Lung (tissue), 12 donors: Measurements from ENCODE around the gene GRK4. TPM values are rescaled to one million over a fixed set of nuclear protein-coding genes. Genes with fewer than 3 reads are reported as not detected.
A peak's percentile ranks its signal among the peaks of the same experiment; 100 is the strongest.

Experiments
- ATAC-seq: fragments of 200-7000 bp; cut with Tn5 transposase; one replicate; pipeline ENCODE4 v1.9.1; 2020; ENCODE audit warnings: moderate number of reproducible peaks; ENCODE audit not compliant: insufficient read depth, low FRiP score
- DNase-seq, 3 donors: peaks; one replicate each; pipeline ENCODE4 v3.0.0-alpha.2; 2013 to 2017
- H3K27ac ChIP-seq, 2 donors: one replicate each; pipeline ENCODE4 v1.5.1; 2013; ENCODE audit warnings: mild to moderate bottlenecking in 2 of 2, moderate library complexity in 2 of 2, control low read depth in 1 of 2, inconsistent platforms in 1 of 2, low read depth in 1 of 2, low read length in 1 of 2
- H3K27me3 ChIP-seq, 3 donors: one replicate each; pipeline ENCODE4 v1.5.1; 2013; ENCODE audit warnings: low read length in 2 of 3; ENCODE audit not compliant: control insufficient read depth in 3 of 3, insufficient read depth in 3 of 3
- H3K36me3 ChIP-seq, 4 donors: one replicate each; pipeline ENCODE4 v1.5.1; 2013; ENCODE audit warnings: low read length in 4 of 4, mild to moderate bottlenecking in 1 of 4, moderate library complexity in 1 of 4; ENCODE audit not compliant: control insufficient read depth in 4 of 4, insufficient read depth in 4 of 4
- H3K4me1 ChIP-seq, 5 donors: one replicate each; pipeline ENCODE4 v1.5.1; 2013; ENCODE audit warnings: low read length in 5 of 5, mild to moderate bottlenecking in 2 of 5, moderate library complexity in 1 of 5; ENCODE audit not compliant: control insufficient read depth in 5 of 5, insufficient read depth in 5 of 5
- H3K4me3 ChIP-seq: one replicate; pipeline ENCODE4 v1.5.1; 2013; ENCODE audit warnings: mild to moderate bottlenecking, control low read depth, moderate library complexity
- H3K9ac ChIP-seq, 2 donors: one replicate each; pipeline ENCODE4 v1.5.1; 2013; ENCODE audit warnings: low read length in 2 of 2, control low read depth in 1 of 2; ENCODE audit not compliant: insufficient read depth in 1 of 2
- H3K9me3 ChIP-seq, 4 donors: one replicate each; pipeline ENCODE4 v1.5.1; 2013; ENCODE audit warnings: low read length in 3 of 4, mild to moderate bottlenecking in 1 of 4, moderate library complexity in 1 of 4; ENCODE audit not compliant: control insufficient read depth in 4 of 4, insufficient read depth in 3 of 4
- WGBS, 2 donors: extraction: QIAGEN DNeasy Blood & Tissue Kit; methylation state at CpG; one replicate each; pipeline ENCODE4 v1.1.7; 2013; 5-methylcytosine and 5-hydroxymethylcytosine counted together
- polyA plus RNA-seq, 2 donors: library from polyadenylated mRNA; stranded (reverse); fragments of 200-250 nt; gene quantifications; one replicate each; pipeline ENCODE4 v1.2.1, GENCODE V29; 2013
- total RNA-seq, 2 donors: library from RNA; depleted of rRNA in 1 of 2; stranded (reverse); fragments of >200 nt in 1 of 2; gene quantifications; one replicate each; pipeline ENCODE4 v1.2.1, GENCODE V29; 2014 to 2021
- TF ChIP-seq, protein P1 (sequence below): IDR thresholded peaks from 2 replicates; pipeline ENCODE4 v1.5.1; 2012; ENCODE audit warnings: mild to moderate bottlenecking; ENCODE audit errors: control extremely low read depth, extremely low read depth
- donor health status: control.
- donor health status: control.
- donor health status: Bipolar disorder and iron deficiency.
- donor health status: healthy.
- donor health status: DM: yes; HTN: yes; CAD: no.

Gene GRK4
- total and polyA plus RNA-seq, 4 donors: 1.8 to 6.7 (median 3.2) TPM

DNA sequence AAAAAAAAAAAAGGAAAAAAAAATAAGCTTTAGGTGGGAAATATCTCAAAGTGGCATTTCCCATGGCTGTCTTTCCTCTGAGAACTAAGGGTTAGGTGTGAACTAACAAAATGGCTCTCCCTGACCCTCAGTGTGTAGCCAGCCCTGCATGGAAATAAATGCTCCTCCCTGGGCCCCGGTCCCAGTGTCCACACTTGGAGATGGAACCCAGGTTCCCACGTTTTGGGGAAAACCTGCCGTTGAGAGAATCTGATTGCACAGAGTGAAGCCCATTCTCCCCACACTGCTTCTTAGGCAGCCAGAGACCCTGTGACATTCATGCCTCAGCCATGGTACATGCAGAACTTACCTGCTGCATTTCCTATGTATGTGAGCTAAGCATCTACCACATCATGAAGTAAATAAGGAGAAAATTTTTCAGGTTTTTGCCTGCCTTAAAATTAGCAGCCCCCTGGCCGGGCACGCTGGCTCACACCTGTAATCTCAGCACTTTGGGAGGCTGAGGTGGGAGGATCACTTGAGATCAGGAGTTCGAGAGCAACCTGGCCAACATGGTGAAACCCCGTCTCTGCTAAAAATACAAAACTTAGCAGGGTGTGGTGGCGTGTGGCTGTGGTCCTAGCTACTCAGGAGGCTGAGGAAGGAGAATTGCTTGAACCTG, 76.5 kb downstream of the GRK4 start:
- H3K27me3 ChIP-seq: no peaks in the 10 kb centered on the region
- H3K9ac ChIP-seq: no peak overlapping the region
- DNase-seq: no peak
- WGBS, 2 donors: 91 to 95% methylated on average over 8 of the region's 8 CpGs
- H3K27ac ChIP-seq: no peak overlapping the region
- peaks cover 4 to 25% (median 11%) of the 10 kb centered on the region in 5 donors for H3K4me1 ChIP-seq
- H3K9me3 ChIP-seq: peaks cover 0 to 2% (median 0%) of the 10 kb centered on the region in 4 donors
- no peaks in the 10 kb centered on the region for H3K36me3 ChIP-seq
- no peak for ATAC-seq
- no peak overlapping the region for H3K4me3 ChIP-seq
- TF ChIP-seq, protein P1, sequence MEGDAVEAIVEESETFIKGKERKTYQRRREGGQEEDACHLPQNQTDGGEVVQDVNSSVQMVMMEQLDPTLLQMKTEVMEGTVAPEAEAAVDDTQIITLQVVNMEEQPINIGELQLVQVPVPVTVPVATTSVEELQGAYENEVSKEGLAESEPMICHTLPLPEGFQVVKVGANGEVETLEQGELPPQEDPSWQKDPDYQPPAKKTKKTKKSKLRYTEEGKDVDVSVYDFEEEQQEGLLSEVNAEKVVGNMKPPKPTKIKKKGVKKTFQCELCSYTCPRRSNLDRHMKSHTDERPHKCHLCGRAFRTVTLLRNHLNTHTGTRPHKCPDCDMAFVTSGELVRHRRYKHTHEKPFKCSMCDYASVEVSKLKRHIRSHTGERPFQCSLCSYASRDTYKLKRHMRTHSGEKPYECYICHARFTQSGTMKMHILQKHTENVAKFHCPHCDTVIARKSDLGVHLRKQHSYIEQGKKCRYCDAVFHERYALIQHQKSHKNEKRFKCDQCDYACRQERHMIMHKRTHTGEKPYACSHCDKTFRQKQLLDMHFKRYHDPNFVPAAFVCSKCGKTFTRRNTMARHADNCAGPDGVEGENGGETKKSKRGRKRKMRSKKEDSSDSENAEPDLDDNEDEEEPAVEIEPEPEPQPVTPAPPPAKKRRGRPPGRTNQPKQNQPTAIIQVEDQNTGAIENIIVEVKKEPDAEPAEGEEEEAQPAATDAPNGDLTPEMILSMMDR: no peak

DNA sequence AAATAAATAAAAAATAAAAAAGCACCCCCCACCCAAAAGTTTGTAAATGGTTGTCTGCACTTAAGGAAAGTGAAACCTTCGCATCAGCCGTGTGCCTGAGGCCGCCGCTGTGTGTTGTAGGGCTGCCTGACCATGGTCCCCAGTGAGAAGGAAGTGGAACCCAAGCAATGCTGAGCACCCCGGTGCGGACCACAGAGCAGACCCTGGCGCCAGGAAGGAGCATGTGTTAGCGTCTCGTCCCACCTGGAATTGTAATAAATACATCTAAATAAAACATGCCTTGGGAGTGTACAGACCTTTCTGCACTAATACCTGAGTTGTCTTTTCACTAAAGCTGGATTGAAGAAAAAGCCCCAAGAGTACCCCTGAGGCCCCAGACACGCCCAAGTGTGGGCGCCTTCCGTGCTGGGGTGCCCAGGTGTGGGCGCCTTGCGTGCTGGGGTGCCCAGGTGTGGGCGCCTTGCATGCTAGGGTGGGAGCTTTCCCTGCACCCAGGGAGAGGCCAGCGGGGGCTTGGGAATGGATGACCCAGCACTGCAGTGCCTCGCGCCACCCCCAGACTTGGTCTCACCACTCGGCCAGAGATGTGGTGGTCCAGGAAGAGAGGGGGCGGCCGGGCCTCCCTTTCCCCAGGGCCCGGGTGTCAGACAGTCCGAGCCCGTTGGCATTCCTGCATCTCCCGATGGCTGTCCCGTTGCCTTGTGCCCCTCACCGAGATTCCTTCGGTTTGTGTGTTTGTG, 77.3 kb downstream of the GRK4 start:
- ATAC-seq: no peak
- Histone ChIP-seq H3K4me1 (peaks cover 4 to 25% (median 11%) of the 10 kb centered on the region in 5 donors), H3K27me3 (no peaks in the 10 kb centered on the region), H3K9ac (no peak overlapping the region), H3K4me3 (peak overlapping the region; percentile 40), H3K36me3 (no peaks in the 10 kb centered on the region), H3K9me3 (peaks cover 0 to 2% (median 0%) of the 10 kb centered on the region in 4 donors), H3K27ac (peak overlapping the region in 1 of 2 donors; percentile 97)
- WGBS, 2 donors: 78 to 80% methylated on average over 26 to 28 of the region's 28 CpGs
- TF ChIP-seq, protein P1: no peak
- DNase-seq: no peak

DNA sequence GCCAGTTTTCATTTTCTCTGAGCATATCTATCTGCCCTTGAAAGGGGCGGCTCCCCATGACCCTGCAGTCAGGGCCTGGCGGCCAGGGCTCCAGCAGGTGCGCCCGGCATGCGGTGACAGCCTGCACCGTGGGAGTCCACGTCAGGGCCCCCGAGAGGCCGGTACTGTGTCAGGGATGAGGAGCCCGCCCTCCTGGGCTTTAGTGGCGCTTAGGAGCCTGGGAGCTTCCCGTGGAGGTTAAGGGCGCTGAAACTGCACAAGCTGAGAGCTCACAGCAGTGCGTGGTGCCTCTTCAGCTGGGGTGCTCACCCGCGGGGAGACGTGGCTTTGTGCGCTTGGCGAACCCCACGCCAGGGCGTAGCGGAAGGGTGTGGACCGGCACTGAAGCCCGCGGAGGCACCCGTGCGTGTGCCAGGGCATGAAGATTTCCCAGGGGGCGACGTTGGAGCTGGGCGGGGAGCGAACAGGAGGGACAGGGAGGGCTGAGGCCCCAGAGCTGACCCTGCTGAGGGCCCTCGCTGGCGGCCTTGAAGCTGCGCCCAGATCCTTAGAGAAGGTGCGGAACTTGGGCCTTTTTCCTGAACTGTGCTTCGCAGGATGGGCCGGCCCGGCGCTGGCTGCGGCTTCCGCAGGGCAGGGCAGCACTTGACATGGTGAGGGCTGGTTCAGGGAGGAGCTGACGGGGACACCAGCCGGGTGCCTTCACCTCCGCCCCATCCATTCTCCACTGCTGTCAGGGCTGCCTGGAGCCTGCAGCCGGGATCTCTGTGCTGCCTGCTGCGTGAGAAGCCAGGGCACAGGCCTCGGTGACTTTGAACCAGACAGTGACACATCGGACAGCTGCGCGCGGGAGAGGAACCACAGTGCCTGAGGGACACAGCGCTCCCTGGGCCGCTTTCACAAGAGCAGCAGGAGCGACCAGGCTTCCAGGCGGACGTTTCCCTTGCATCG, 78.1 kb downstream of the GRK4 start:
- Histone ChIP-seq H3K36me3 (no peaks in the 10 kb centered on the region), H3K27me3 (no peaks in the 10 kb centered on the region), H3K27ac (peak overlapping the region; percentile 34 to 97), H3K9me3 (peaks cover 0 to 2% (median 0%) of the 10 kb centered on the region in 4 donors), H3K4me1 (peaks cover 4 to 25% (median 11%) of the 10 kb centered on the region in 5 donors), H3K4me3 (peak overlapping the region; percentile 40), H3K9ac (peak overlapping the region in 1 of 2 donors; percentile 34)
- 9 to 41% methylated on average over 53 to 57 of the region's 57 CpGs for WGBS, 2 donors
- peak; percentile 76 for ATAC-seq
- TF ChIP-seq, protein P1: no peak
- DNase-seq: peak; percentile 57 to 59 (median 59)
